WERI-Rb-1 (cell line): ENCODE results near the gene IFNAR1.

Experiments
- DNase-seq: peaks from one replicate; pipeline ENCODE4 v3.0.0-alpha.2; 2020
- H3K27ac ChIP-seq: fragments of 250-450 bp; sonication (Bioruptor Pico); 2 replicates; pipeline ENCODE4 v1.5.1; 2020; ENCODE audit warnings: mild to moderate bottlenecking, moderate library complexity
- H3K27me3 ChIP-seq: fragments of 250-450 bp; sonication (Bioruptor Pico); 2 replicates; pipeline ENCODE4 v1.5.1; 2021; ENCODE audit warnings: mild to moderate bottlenecking, low read depth, moderate library complexity; ENCODE audit not compliant: insufficient read depth, severe bottlenecking
- H3K36me3 ChIP-seq: fragments of 250-450 bp; sonication (Bioruptor Pico); 2 replicates; pipeline ENCODE4 v1.5.1; 2020; ENCODE audit warnings: mild to moderate bottlenecking, moderate library complexity
- H3K4me3 ChIP-seq: 2 replicates; pipeline ENCODE4 v1.5.1; 2011; ENCODE audit warnings: low read depth, mild to moderate bottlenecking, control low read depth, low read length
- H3K9me3 ChIP-seq: fragments of 250-450 bp; sonication (Bioruptor Pico); 2 replicates; pipeline ENCODE4 v1.5.1; 2021; ENCODE audit warnings: mild to moderate bottlenecking, moderate library complexity; ENCODE audit not compliant: severe bottlenecking
- CTCF ChIP-seq: IDR thresholded peaks from 2 replicates; pipeline ENCODE4 v1.5.1; 2011; ENCODE audit warnings: low read depth, mild to moderate bottlenecking, control low read depth, inconsistent platforms, low read length

IFNAR1 gene

GRCh38 chr21:33350676-33351075 is 25.9 kb downstream of the IFNAR1 start:
- H3K27me3 ChIP-seq: no peaks in the 10 kb centered on the region
- peaks cover 76% of the 10 kb centered on the region for H3K36me3 ChIP-seq
- no peaks in the 10 kb centered on the region for H3K9me3 ChIP-seq
- no peak for DNase-seq
- TF ChIP-seq CTCF: no peak
- H3K4me3 ChIP-seq: no peak overlapping the region
- H3K27ac ChIP-seq: no peak overlapping the region

GRCh38 chr21:33355355-33355754 is 30.6 kb downstream of the IFNAR1 start:
- H3K9me3 ChIP-seq: no peaks in the 10 kb centered on the region
- no peaks in the 10 kb centered on the region for H3K27me3 ChIP-seq
- DNase-seq: no peak
- H3K4me3 ChIP-seq: no peak overlapping the region
- TF ChIP-seq CTCF: no peak
- H3K27ac ChIP-seq: no peak overlapping the region
- peaks cover 61% of the 10 kb centered on the region for H3K36me3 ChIP-seq

- no peaks in the 10 kb centered on the region for H3K27me3 ChIP-seq
- H3K27ac ChIP-seq: no peak overlapping the region
- peaks cover 55% of the 10 kb centered on the region for H3K36me3 ChIP-seq
- TF ChIP-seq CTCF: no peak
- no peak overlapping the region for H3K4me3 ChIP-seq
- H3K9me3 ChIP-seq: no peaks in the 10 kb centered on the region
- DNase-seq: no peak
Measured at GRCh38 chr21:33355996-33356395, 31.2 kb downstream of the IFNAR1 start.

- Histone ChIP-seq H3K36me3 (peaks cover 49% of the 10 kb centered on the region), H3K9me3 (no peaks in the 10 kb centered on the region), H3K27ac (no peak overlapping the region), H3K4me3 (no peak overlapping the region), H3K27me3 (no peaks in the 10 kb centered on the region)
- no peak for TF ChIP-seq CTCF
- no peak for DNase-seq
Measured at GRCh38 chr21:33357177-33357576, 32.4 kb downstream of the IFNAR1 start.

- peaks cover 32% of the 10 kb centered on the region for H3K36me3 ChIP-seq
- H3K9me3 ChIP-seq: no peaks in the 10 kb centered on the region
- H3K4me3 ChIP-seq: no peak overlapping the region
- no peak for DNase-seq
- no peaks in the 10 kb centered on the region for H3K27me3 ChIP-seq
- TF ChIP-seq CTCF: no peak
- no peak overlapping the region for H3K27ac ChIP-seq
Measured at GRCh38 chr21:33359446-33359845, 34.7 kb downstream of the IFNAR1 start.

GRCh38 chr21:33360281-33360680 is 35.5 kb downstream of the IFNAR1 start:
- Histone ChIP-seq H3K4me3 (no peak overlapping the region), H3K27ac (no peak overlapping the region), H3K36me3 (peaks cover 26% of the 10 kb centered on the region), H3K9me3 (no peaks in the 10 kb centered on the region), H3K27me3 (no peaks in the 10 kb centered on the region)
- no peak for DNase-seq
- no peak for TF ChIP-seq CTCF
